Breast epithelium (tissue), 3 donors: ENCODE measurements around the gene CD58.

Source experiments
- CTCF ChIP-seq, 3 donors: fragments of 450-650 bp; IDR thresholded peaks; one replicate each; pipeline ENCODE4 v1.5.1; 2016 to 2017; ENCODE audit warnings: antibody characterized with exemption in 3 of 3, mild to moderate bottlenecking in 3 of 3, moderate library complexity in 3 of 3
- POLR2AphosphoS5 ChIP-seq, 3 donors: sonication (generic); formaldehyde crosslinking; IDR thresholded peaks; one replicate each; pipeline ENCODE4 v1.6.1; 2017; ENCODE audit warnings: antibody characterized with exemption in 3 of 3

GRCh38 chr1:116508085-116508983 lies 62.5 kb downstream of the CD58 start:
- TF ChIP-seq CTCF (IDR thresholded peaks at IDR 0.05) (no peak), POLR2AphosphoS5 (IDR thresholded peaks at IDR 0.05) (no peak)
